Neural progenitor cell (in vitro differentiated cells): Measurements from ENCODE around the gene GCC1. TPM values are rescaled to one million over a fixed set of nuclear protein-coding genes. Genes with fewer than 3 reads are reported as not detected.

Source experiments
- DNase-seq: peaks from one replicate; pipeline ENCODE4 v3.0.0-alpha.2; 2016; ENCODE audit warnings: low spot score
- H2AFZ ChIP-seq: fragments of 200-600 bp; sonication (generic); replicated peaks from 2 replicates; pipeline ENCODE4 v1.6.1; 2016; ENCODE audit warnings: antibody characterized with exemption
- H3F3A ChIP-seq: fragments of 200-600 bp; sonication (generic); 2 replicates; pipeline ENCODE4 v1.6.1; 2016; ENCODE audit warnings: antibody characterized with exemption, low read depth
- H3K27ac ChIP-seq: fragments of 200-600 bp; sonication (generic); 2 replicates; pipeline ENCODE4 v1.5.1; 2016; ENCODE audit warnings: mild to moderate bottlenecking
- H3K27me3 ChIP-seq: fragments of 200-600 bp; sonication (generic); 2 replicates; pipeline ENCODE4 v1.6.1; 2016; ENCODE audit warnings: mild to moderate bottlenecking, moderate library complexity
- H3K36me3 ChIP-seq: fragments of 200-600 bp; sonication (generic); 2 replicates; pipeline ENCODE4 v1.5.1; 2016
- H3K4me1 ChIP-seq: fragments of 200-600 bp; sonication (generic); 2 replicates; pipeline ENCODE4 v1.6.1; 2016; ENCODE audit warnings: mixed run types
- H3K4me2 ChIP-seq: fragments of 200-600 bp; sonication (generic); 2 replicates; pipeline ENCODE4 v1.6.1; 2016
- H3K4me3 ChIP-seq: fragments of 200-600 bp; sonication (generic); 2 replicates; pipeline ENCODE4 v1.5.1; 2016
- H3K79me2 ChIP-seq: fragments of 200-600 bp; sonication (generic); 2 replicates; pipeline ENCODE4 v1.6.1; 2016; ENCODE audit warnings: low read depth
- H3K9ac ChIP-seq: fragments of 200-600 bp; sonication (generic); 2 replicates; pipeline ENCODE4 v1.6.1; 2016
- H3K9me3 ChIP-seq: fragments of 200-600 bp; sonication (generic); 2 replicates; pipeline ENCODE4 v1.5.1; 2016; ENCODE audit warnings: low read depth
- H4K20me1 ChIP-seq: fragments of 200-600 bp; sonication (generic); 2 replicates; pipeline ENCODE4 v1.6.1; 2016; ENCODE audit warnings: low read depth
- H3K27ac Mint-ChIP-seq: 3 replicates; pipeline ENCODE4 v1.8.0; 2021; ENCODE audit warnings: mixed read lengths
- H3K27me3 Mint-ChIP-seq: 2 replicates; pipeline ENCODE4 v1.8.0; 2022; ENCODE audit warnings: low read depth, mild to moderate bottlenecking, inconsistent platforms, moderate library complexity, mixed read lengths; ENCODE audit not compliant: insufficient read depth
- H3K36me3 Mint-ChIP-seq: 3 replicates; pipeline ENCODE4 v1.8.0; 2021; ENCODE audit warnings: mixed read lengths
- H3K4me1 Mint-ChIP-seq: 3 replicates; pipeline ENCODE4 v1.8.0; 2021; ENCODE audit warnings: mixed read lengths
- H3K4me3 Mint-ChIP-seq: 3 replicates; pipeline ENCODE4 v1.8.0; 2021; ENCODE audit warnings: mild to moderate bottlenecking, moderate library complexity, mixed read lengths
- H3K9me3 Mint-ChIP-seq: 3 replicates; pipeline ENCODE4 v1.8.0; 2020; ENCODE audit warnings: mixed read lengths
- CTCF ChIP-seq: fragments of 200-600 bp; sonication (generic); IDR thresholded peaks from 2 replicates; pipeline ENCODE4 v1.5.1; 2017; ENCODE audit warnings: antibody characterized with exemption, mild to moderate bottlenecking
- EZH2 ChIP-seq: fragments of 200-600 bp; sonication (generic); IDR thresholded peaks from 2 replicates; pipeline ENCODE4 v1.6.1; 2017; ENCODE audit warnings: antibody characterized with exemption, mild to moderate bottlenecking, moderate library complexity
- EZH2phosphoT487 ChIP-seq: fragments of 200-600 bp; sonication (generic); IDR thresholded peaks from 2 replicates; pipeline ENCODE4 v1.6.1; 2017; ENCODE audit warnings: antibody characterized with exemption
- total RNA-seq: library from RNA; depleted of rRNA; stranded (reverse); fragments of >200 nt; gene quantifications from 2 replicates; pipeline ENCODE4 v1.2.3, GENCODE V29; 2015; ENCODE audit warnings: low replicate concordance

GCC1 gene
- total RNA-seq, 1 donor from 2014 or later, result 7.1 TPM

DNA sequence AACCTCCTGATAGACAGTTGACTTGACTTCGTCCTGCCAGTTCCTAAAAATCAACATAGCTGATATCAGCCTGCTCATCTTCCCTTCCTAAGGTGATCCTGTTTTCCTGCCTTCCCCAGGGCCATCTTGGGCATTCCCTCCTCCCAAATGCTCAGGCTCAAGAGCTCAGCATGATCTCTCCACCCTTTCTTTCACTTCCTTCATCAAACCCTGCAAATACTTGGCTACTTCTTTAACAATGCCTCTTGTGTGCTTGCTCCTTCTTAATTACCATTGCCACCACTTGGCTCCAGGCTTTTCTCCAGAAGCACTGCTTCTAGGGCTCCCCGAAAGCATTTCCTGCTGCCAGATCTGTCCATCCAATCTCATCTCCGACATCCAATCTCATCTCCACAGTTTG lies 15.5 kb upstream of the GCC1 start:
- H3K4me3 ChIP-seq, result no peak overlapping the region
- no peak for TF ChIP-seq EZH2
- no peak for TF ChIP-seq CTCF
- TF ChIP-seq EZH2phosphoT487, result no peak
- DNase-seq, result no peak
- no peaks in the 10 kb centered on the region for H3K79me2 ChIP-seq
- Mint-ChIP-seq H3K36me3 (no peaks in the 10 kb centered on the region), H3K4me1 (no peaks in the 10 kb centered on the region), H3K27me3 (peaks cover 8% of the 10 kb centered on the region), H3K9me3 (no peaks in the 10 kb centered on the region), H3K27ac (no peak overlapping the region), H3K4me3 (no peak overlapping the region)
- H3K9me3 ChIP-seq, result no peaks in the 10 kb centered on the region
- H3K9ac ChIP-seq, result no peak overlapping the region
- peaks cover 8% of the 10 kb centered on the region for H3K4me1 ChIP-seq
- H3F3A ChIP-seq, result no peaks in the 10 kb centered on the region
- H4K20me1 ChIP-seq, result no peaks in the 10 kb centered on the region
- no peaks in the 10 kb centered on the region for H3K36me3 ChIP-seq
- H3K4me2 ChIP-seq, result no peak overlapping the region
- H2AFZ ChIP-seq, result no peak overlapping the region
- H3K27me3 ChIP-seq, result no peaks in the 10 kb centered on the region
- no peak overlapping the region for H3K27ac ChIP-seq

DNA sequence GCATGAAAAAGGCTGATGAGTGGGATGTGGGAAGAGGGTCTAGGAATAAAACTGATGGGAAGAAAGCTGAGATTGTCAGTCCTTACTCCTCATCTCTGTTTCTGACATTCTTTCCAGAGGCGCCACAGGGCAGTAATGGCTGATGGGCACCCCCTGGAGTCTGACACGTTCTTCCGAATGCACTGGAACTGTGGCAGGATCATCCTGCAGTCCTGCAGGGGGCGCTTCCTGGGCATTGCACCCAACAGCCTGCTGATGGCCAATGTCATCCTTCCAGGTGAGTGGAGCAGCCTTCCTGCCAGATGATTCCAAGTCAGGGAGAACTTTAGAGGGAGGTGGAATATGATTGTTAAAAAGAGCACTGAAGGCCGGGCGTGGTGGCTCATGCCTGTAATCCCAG lies 12.9 kb upstream of the GCC1 start:
- H3K4me3 Mint-ChIP-seq, result no peak overlapping the region
- Histone ChIP-seq H4K20me1 (no peaks in the 10 kb centered on the region), H3K9ac (no peak overlapping the region), H3K36me3 (no peaks in the 10 kb centered on the region), H3K79me2 (no peaks in the 10 kb centered on the region), H3K4me2 (no peak overlapping the region), H3K27me3 (no peaks in the 10 kb centered on the region), H3K4me3 (no peak overlapping the region), H3K27ac (no peak overlapping the region), H3K4me1 (peaks cover 8% of the 10 kb centered on the region), H3K9me3 (no peaks in the 10 kb centered on the region), H2AFZ (no peak overlapping the region), H3F3A (no peaks in the 10 kb centered on the region)
- no peaks in the 10 kb centered on the region for H3K36me3 Mint-ChIP-seq
- H3K4me1 Mint-ChIP-seq, result no peaks in the 10 kb centered on the region
- H3K9me3 Mint-ChIP-seq, result no peaks in the 10 kb centered on the region
- no peak overlapping the region for H3K27ac Mint-ChIP-seq
- peak; percentile 52 for TF ChIP-seq CTCF
- no peak for TF ChIP-seq EZH2
- no peak for TF ChIP-seq EZH2phosphoT487
- H3K27me3 Mint-ChIP-seq, result peaks cover 9% of the 10 kb centered on the region
- DNase-seq, result peak; percentile 34

DNA sequence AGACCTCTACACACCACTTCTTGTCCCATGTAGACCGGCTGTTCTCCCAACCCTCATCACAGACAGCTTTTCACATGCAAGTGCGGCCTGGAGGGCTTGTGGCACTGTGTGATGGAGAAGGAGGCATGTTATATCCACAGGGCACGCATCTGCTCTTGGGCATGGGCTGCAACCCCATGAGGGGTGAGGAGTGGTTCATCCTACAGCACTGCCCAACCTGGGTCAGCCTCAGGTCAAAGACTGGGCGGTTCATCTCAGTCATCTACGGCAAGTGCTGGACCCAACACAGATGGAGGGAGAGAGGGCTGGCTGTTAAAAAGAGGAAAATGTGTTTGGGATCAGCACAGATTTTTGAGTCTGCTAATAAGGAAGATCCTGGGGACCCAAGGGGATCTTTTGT lies 10.3 kb upstream of the GCC1 start:
- no peaks in the 10 kb centered on the region for H4K20me1 ChIP-seq
- H3K9ac ChIP-seq, result no peak overlapping the region
- H3K4me2 ChIP-seq, result no peak overlapping the region
- no peaks in the 10 kb centered on the region for H3K27me3 ChIP-seq
- DNase-seq, result no peak
- H3K4me3 Mint-ChIP-seq, result no peak overlapping the region
- H3K4me3 ChIP-seq, result no peak overlapping the region
- H3K9me3 Mint-ChIP-seq, result no peaks in the 10 kb centered on the region
- no peak overlapping the region for H3K27ac ChIP-seq
- no peaks in the 10 kb centered on the region for H3F3A ChIP-seq
- H3K4me1 Mint-ChIP-seq, result no peaks in the 10 kb centered on the region
- peaks cover 10% of the 10 kb centered on the region for H3K36me3 Mint-ChIP-seq
- TF ChIP-seq CTCF, result no peak
- no peak for TF ChIP-seq EZH2
- TF ChIP-seq EZH2phosphoT487, result no peak
- no peaks in the 10 kb centered on the region for H3K79me2 ChIP-seq
- peaks cover 7% of the 10 kb centered on the region for H3K27me3 Mint-ChIP-seq
- H2AFZ ChIP-seq, result no peak overlapping the region
- H3K4me1 ChIP-seq, result peaks cover 2% of the 10 kb centered on the region
- no peaks in the 10 kb centered on the region for H3K36me3 ChIP-seq
- no peaks in the 10 kb centered on the region for H3K9me3 ChIP-seq
- no peak overlapping the region for H3K27ac Mint-ChIP-seq
